SH-SY5Y (cell line): ENCODE measurements around the gene CALML5.

Source experiments
- GATA2 ChIP-seq: IDR thresholded peaks from 2 replicates; pipeline ENCODE4 v1.6.1; 2011; ENCODE audit warnings: mild to moderate bottlenecking, low read depth, low read length
- GATA3 ChIP-seq: IDR thresholded peaks from 2 replicates; pipeline ENCODE4 v1.6.1; 2011; ENCODE audit warnings: low read depth, mild to moderate bottlenecking, low read length, moderate library complexity

DNA sequence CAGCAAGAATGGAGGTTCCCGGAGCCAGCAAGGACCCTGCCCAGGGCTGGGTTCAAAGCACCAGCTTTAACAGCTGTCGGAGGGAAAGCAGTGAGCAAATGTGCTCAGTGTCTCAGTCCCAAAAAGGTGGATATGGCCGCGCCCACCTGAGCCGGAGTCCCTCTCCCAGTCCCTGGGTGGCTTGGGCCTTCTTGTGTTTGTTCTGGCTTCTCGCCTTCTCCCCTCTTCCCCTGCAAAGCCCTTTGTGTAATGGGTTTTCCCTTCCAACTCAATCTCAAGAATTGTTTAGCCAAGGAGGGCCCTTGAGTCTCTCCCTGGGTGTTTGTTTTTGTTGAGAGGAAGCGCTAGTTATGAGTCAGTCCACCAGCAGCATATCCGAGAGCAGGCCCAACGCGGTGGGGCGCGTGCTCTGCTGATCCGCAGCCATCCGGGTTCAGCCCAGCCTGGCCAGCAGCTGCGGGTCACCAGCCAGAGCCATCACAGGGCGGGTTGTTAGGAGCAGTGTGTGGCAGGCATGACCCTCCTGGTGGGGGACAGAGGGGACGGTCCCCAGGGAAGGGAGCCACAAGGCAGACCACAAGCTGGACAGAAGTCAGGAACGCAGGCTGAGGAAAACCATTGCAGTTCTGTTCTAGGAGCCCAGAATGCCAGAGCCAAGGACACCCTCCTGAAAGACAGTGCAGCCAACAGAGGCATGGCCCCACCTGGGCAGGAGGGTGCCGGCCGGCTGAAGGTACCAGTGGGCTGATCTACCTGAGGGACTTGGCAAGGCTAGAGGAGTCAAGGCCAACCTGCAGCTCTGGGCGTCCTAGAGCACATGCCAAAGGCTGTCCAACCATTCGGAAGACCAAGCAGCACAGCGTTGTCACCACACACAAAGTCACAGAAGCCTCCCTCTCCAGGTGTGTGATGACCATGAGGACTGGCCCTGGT is 46.7 kb upstream of the CALML5 start:
- TF ChIP-seq GATA2 (no peak), GATA3 (no peak)
